GM12878 (cell line): ENCODE data around the gene RAET1E. TPM values are rescaled to one million over a fixed set of nuclear protein-coding genes. Genes with fewer than 3 reads are reported as not detected.

Source experiments
- ATF7 ChIP-seq: fragments of 450-650 bp; IDR thresholded peaks from 2 replicates; pipeline ENCODE4 v1.6.1; 2016; ENCODE audit warnings: low read depth, mild to moderate bottlenecking
- BCLAF1 ChIP-seq: fragments of 450-650 bp; IDR thresholded peaks from 2 replicates; pipeline ENCODE4 v1.6.1; 2017; ENCODE audit warnings: antibody characterized with exemption, mild to moderate bottlenecking, moderate library complexity
- BHLHE40 ChIP-seq, 2 experiments: fragments of 450-650 bp in 1 of 2; IDR thresholded peaks; 2 replicates each; pipeline ENCODE4 v1.6.1; 2011 to 2017; ENCODE audit warnings: low read depth in 2 of 2, borderline replicate concordance in 1 of 2, improper control_type of control experiment in 1 of 2, low read length in 1 of 2, mild to moderate bottlenecking in 1 of 2
- IRF3 ChIP-seq: fragments of 450-650 bp; IDR thresholded peaks from 2 replicates; pipeline ENCODE4 v1.6.1; 2014; ENCODE audit warnings: mild to moderate bottlenecking
- MEF2A ChIP-seq: IDR thresholded peaks from 2 replicates; pipeline ENCODE4 v1.6.1; 2011; ENCODE audit warnings: low read depth, mild to moderate bottlenecking, low read length, moderate library complexity; ENCODE audit not compliant: insufficient read depth
- MLLT1 ChIP-seq: fragments of 450-650 bp; IDR thresholded peaks from 2 replicates; pipeline ENCODE4 v1.6.1; 2016; ENCODE audit warnings: mild to moderate bottlenecking
- MTA3 ChIP-seq: IDR thresholded peaks from 2 replicates; pipeline ENCODE4 v1.6.1; 2012; ENCODE audit warnings: low read length, inconsistent platforms, borderline replicate concordance
- MYB ChIP-seq: fragments of 150-350 bp; IDR thresholded peaks from 2 replicates; pipeline ENCODE4 v1.6.1; 2014; ENCODE audit warnings: mild to moderate bottlenecking, low read depth, low read length, borderline replicate concordance
- NR2F1 ChIP-seq: fragments of 450-650 bp; conservative IDR thresholded peaks from 2 replicates; pipeline ENCODE4 v1.6.1; 2017; ENCODE audit warnings: mild to moderate bottlenecking
- RAD51 ChIP-seq: fragments of 450-650 bp; IDR thresholded peaks from 2 replicates; pipeline ENCODE4 v1.6.1; 2016; ENCODE audit warnings: moderate library complexity, mild to moderate bottlenecking, inconsistent platforms
- RBBP5 ChIP-seq: fragments of 200-600 bp; sonication (generic); conservative IDR thresholded peaks from 2 replicates; pipeline ENCODE4 v1.6.1; 2016
- RCOR1 ChIP-seq: conservative IDR thresholded peaks from 2 replicates; pipeline ENCODE4 v1.6.1; 2012; ENCODE audit warnings: low read depth, low read length, improper control_type of control experiment
- RUNX3 ChIP-seq: IDR thresholded peaks from 2 replicates; pipeline ENCODE4 v1.6.1; 2012; ENCODE audit warnings: low read length, inconsistent platforms
- SREBF1 ChIP-seq: IDR thresholded peaks from 2 replicates; pipeline ENCODE4 v1.6.1; 2012; ENCODE audit warnings: mild to moderate bottlenecking, low read length
- TAF1 ChIP-seq: IDR thresholded peaks from 2 replicates; pipeline ENCODE4 v1.6.1; 2011; ENCODE audit warnings: mild to moderate bottlenecking, low read depth, low read length, borderline replicate concordance
- TCF12 ChIP-seq: IDR thresholded peaks from 2 replicates; pipeline ENCODE4 v1.6.1; 2011; ENCODE audit warnings: low read depth, mild to moderate bottlenecking, low read length
- ZNF687 ChIP-seq: fragments of 450-650 bp; IDR thresholded peaks from 2 replicates; pipeline ENCODE4 v1.6.1; 2017; ENCODE audit warnings: mild to moderate bottlenecking, moderate library complexity
- ZSCAN29 ChIP-seq: fragments of 450-650 bp; IDR thresholded peaks from 2 replicates; pipeline ENCODE4 v1.6.1; 2017; ENCODE audit warnings: mild to moderate bottlenecking, moderate library complexity
- polyA plus RNA-seq, 11 experiments: library from polyadenylated mRNA; depleted of rRNA in 4 of 11; unstranded in 6 of 11; stranded (reverse) in 5 of 11; fragments of >200 nt; fragmentation: Nextera tagmentation in 4 of 11; fragmentation: Illumina TruSeq in 1 of 11; extraction: Ambion mirVana in 4 of 11; extraction: Trizol in 1 of 11; gene quantifications; 1 replicate in 1 of 11; 2 replicates in 10 of 11; pipeline versions ENCODE4 v1.2.1 to v1.2.3, GENCODE V29; 2011 to 2016; ENCODE audit warnings: inconsistent platforms in 2 of 11, missing spikeins in 2 of 11, low read depth in 1 of 11
- total RNA-seq, 4 experiments: library from RNA; depleted of rRNA in 3 of 4; stranded (reverse); fragments of >200 nt in 3 of 4; fragmentation: Illumina TruSeq in 1 of 4; extraction: Trizol in 1 of 4; gene quantifications; 2 replicates each; pipeline versions ENCODE4 v1.2.1 to v1.2.3, GENCODE V29; 2013 to 2021
- TF ChIP-seq, protein P1 (sequence below): IDR thresholded peaks from 2 replicates; pipeline ENCODE4 v1.6.1; 2012; ENCODE audit warnings: low read depth, low read length, improper control_type of control experiment

Gene RAET1E
- total and polyA plus RNA-seq, 10 of the 15 experiments (the other 5 are each of a cell fraction or from before 2014, with no cell fraction given), result not detected

GRCh38 chr6:149938571-149939355 lies 40.9 kb upstream of the RAET1E start (continued):
- TF ChIP-seq ZNF687, result peak; percentile 85
- no peak for TF ChIP-seq RCOR1
- no peak for TF ChIP-seq RBBP5
- TF ChIP-seq ATF7, result peak; percentile 57
- TF ChIP-seq NR2F1, result peak; percentile 60
- no peak for TF ChIP-seq SREBF1
- peak; percentile 86 for TF ChIP-seq TCF12
- 0 out of 2 replicates have a peak, but pooled peaks have one; percentile 26 for TF ChIP-seq TAF1
- peak; percentile 47; the same call in 1 of the 2 replicates for TF ChIP-seq MTA3
- peak in 1 of 2 experiments; percentile 67; a peak in 2 of 4 replicates for TF ChIP-seq BHLHE40 (IDR thresholded peaks at IDR 0.05; ENCODE audit: borderline replicate concordance in 1 of 2, low read depth in 2 of 2, low read length in 1 of 2)
- no peak for TF ChIP-seq MEF2A
- 0 out of 2 replicates have a peak, but pooled peaks have one; percentile 49 for TF ChIP-seq MLLT1
- no peak for TF ChIP-seq RAD51
- TF ChIP-seq ZSCAN29, result 0 out of 2 replicates have a peak, but pooled peaks have one; percentile 39
- TF ChIP-seq BCLAF1, result no peak
- TF ChIP-seq, protein P1, sequence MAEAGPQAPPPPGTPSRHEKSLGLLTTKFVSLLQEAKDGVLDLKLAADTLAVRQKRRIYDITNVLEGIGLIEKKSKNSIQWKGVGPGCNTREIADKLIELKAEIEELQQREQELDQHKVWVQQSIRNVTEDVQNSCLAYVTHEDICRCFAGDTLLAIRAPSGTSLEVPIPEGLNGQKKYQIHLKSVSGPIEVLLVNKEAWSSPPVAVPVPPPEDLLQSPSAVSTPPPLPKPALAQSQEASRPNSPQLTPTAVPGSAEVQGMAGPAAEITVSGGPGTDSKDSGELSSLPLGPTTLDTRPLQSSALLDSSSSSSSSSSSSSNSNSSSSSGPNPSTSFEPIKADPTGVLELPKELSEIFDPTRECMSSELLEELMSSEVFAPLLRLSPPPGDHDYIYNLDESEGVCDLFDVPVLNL, result no peak
- TF ChIP-seq RUNX3, result peak; percentile 97
- no peak for TF ChIP-seq MYB
- no peak for TF ChIP-seq IRF3
